Embryonic facial prominence (tissue), 1 donor: ENCODE measurements around the gene GRM5.
"Not testable (repeated sequence)": the region's sequence is repeated elsewhere in the genome, so short reads cannot be mapped to it uniquely, and the experiment has no call there.

ENCODE experiments used
- DNase-seq: peaks from one replicate; pipeline ENCODE4 v3.0.0-alpha.2; 2016; ENCODE audit errors: extremely low spot score

GRM5 gene

GRCh38 chr11:88507771-88508417 lies 557.9 kb downstream of the GRM5 start:
- no peak for DNase-seq

- DNase-seq = no peak
Observed at GRCh38 chr11:88501541-88501940, 564.2 kb downstream of the GRM5 start.

GRCh38 chr11:88495836-88496235 lies 569.9 kb downstream of the GRM5 start:
- no peak for DNase-seq

DNA sequence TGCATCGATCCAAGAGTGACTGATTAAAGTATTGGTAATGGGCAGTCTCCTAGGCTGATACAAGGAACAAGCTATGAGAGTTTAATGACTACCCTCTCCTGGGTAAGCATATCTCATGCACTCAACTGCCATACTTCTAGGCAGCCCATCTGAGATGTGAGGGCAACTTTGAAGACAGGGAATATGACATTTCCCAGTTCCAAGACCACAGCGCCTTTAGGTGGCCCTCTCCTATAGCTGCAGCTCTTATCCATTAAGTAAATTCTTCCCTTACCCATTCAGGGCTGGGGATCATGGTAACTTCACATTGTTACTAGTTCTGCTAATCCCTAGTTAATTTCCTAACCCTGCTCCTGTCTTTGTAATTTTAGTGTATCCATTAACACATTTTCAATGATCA lies 570.9 kb downstream of the GRM5 start:
- DNase-seq = no peak

DNA sequence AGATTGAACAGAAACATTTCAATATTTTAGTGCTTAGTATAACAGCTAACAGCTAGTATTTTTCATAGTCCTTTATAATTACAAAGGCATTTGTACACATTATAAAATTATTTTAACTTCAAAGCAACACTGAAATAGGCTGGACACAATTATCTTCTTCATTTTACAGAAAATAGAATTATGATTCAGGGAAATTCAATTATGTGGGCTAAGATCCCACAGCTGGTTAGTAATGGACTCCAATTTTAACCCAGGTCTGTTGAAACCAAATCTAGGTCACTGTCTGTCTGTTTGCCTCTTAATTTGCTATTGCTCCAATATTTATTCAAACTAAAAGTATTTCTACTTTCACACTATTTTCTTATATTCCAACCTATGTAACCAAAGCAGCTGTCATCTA lies 574.1 kb downstream of the GRM5 start:
- DNase-seq = no peak

GRCh38 chr11:88489030-88489429 lies 576.8 kb downstream of the GRM5 start:
- DNase-seq = no peak

DNA sequence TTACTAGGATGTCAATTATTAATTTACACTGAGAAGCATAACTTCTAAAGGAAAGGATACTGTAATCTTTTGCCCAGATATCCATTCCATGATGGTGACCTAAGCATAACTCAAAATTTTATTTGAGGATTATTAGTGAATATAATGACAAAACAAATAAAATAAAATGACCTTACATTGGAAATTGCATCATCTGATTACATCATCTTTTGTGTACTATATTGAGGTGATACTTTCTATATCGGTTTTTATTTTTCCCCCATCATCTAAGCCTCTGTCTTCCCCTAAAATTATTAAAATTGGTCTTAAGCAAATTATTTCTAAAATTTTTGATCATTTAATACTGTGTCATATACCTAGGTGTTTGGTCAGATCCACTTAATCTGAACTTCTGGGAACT lies 578.1 kb downstream of the GRM5 start:
- no peak for DNase-seq

GRCh38 chr11:88484873-88485621 lies 580.7 kb downstream of the GRM5 start:
- DNase-seq = no peak

DNA sequence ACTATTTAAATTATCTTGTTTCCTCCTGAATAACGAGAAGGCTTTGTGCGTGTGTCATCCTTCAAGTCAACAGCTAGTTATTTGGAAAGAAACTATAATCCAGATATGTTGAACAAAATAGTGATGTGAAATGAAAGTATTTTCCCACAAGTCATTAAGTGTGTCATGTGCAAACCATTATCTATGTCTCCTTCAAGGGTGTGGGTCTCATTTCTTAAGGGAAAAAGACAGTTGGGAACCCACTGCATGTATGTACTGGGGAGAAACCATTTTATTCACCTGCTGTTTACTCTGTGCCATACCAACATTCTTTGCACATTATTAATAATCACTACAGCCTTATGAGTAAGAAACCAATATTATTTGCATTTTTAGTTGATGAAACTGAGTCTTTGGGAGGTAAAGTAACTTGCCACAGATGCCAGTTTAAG lies 582.9 kb downstream of the GRM5 start:
- no peak for DNase-seq

- no peak for DNase-seq
Observed at GRCh38 chr11:88480223-88480622, 585.6 kb downstream of the GRM5 start.

GRCh38 chr11:88478136-88478815 lies 587.5 kb downstream of the GRM5 start:
- DNase-seq = no peak

- no peak for DNase-seq
Observed at GRCh38 chr11:88475991-88476418, 589.8 kb downstream of the GRM5 start.

GRCh38 chr11:88474655-88475054 lies 591.1 kb downstream of the GRM5 start:
- DNase-seq = no peak

DNA sequence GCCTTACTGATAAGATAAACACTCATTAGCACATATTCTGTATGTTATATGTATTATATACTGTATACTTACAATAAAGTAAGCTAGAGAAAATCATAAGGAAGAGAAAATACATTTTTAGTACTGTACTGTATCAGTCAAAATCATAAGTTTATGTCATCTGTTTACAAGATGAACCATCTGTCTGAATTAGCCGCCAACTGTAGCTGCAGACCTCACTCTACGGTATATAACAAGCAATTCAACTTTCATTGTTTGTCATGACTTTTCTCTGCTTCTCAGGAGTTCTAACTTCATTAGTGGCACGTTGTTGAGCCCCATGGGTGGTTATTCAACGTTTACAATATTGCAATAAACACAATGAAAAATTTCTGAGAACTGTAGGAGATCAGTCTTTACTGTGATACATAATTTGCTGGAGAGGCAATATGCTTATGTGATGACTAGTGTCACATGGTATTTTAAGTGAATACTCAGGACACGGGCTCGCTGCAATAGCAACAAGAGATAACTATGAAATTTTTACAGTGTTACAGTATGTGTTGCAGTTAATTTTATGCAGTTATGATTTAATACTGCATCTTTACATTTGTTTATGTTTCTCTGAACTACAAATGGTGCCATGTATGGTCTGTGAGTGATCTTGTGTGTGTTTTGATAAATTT lies 596.1 kb downstream of the GRM5 start:
- DNase-seq = no peak

DNA sequence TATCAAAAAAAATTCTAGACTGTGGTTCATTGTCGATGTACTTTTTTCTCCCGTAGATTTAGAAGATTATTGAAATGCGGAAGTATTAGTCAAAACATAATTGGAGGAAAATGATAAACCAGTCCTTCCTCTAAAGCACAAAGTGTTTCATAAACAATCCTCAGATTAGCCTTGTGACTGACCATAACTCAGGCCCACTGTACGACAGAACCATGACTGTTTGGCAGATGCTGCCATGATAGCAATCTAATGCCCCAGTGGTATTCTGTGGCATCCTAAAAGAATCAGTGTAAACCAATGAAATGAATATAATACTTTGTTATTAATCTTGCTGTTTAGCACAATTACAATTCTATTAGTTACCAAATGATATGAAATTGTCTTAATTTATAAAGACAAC lies 601.3 kb downstream of the GRM5 start:
- DNase-seq = peak; percentile 4

DNA sequence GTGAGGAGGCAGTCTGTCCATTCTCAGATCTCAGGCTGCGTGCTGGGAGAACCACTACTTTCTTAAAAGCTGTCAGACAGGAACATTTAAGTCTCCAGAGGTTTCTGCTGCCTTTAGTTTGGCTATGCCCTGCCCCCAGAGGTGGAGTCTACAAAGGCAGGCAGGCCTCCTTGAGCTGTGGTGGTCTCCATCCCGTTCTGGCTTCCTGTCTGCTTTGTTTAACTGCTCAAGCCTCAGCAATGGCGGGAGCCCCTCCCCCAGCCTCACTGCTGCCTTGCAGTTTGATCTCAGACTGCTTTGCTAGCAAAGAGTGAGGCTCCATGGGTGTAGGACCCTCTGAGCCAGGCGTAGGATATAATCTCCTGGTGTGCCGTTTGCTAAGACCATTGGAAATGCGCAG lies 602.5 kb downstream of the GRM5 start:
- DNase-seq = not testable (repeated sequence)

DNA sequence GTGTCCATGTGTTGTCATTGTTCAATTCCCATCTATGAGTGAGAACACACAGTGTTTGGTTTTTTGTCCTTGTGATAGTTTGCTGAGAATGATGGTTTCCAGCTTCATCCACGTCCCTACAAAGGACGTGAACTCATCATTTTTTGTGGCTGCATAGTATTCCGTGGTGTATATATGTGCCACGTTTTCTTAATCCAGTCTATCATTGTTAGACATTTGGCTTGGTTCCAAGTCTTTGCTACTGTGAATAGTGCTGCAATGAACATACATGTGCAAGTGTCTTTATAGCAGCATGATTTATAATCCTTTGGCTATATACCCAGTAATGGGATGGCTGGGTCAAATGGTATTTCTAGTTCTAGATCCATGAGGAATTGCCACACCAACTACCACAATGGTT lies 607.7 kb downstream of the GRM5 start:
- not testable (repeated sequence) for DNase-seq

DNA sequence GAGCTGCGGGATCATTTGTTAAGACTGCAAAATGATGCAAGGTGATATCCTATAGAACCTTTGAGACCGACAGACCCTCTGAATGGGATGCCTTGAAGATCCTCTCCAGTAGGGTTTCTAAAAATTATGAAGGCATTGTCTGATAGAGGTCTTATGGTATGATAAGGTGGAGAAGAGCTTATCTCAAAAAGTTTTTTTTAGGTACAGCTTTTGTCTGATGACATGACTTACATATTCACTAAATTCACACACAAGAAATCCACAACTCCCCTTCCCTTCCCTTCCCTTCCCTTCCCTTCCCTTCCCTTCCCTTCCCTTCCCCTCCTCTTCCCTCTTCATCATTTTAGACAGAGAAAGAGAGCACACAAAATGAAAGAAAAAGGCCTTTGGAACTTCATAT lies 609.8 kb downstream of the GRM5 start:
- no peak for DNase-seq

DNA sequence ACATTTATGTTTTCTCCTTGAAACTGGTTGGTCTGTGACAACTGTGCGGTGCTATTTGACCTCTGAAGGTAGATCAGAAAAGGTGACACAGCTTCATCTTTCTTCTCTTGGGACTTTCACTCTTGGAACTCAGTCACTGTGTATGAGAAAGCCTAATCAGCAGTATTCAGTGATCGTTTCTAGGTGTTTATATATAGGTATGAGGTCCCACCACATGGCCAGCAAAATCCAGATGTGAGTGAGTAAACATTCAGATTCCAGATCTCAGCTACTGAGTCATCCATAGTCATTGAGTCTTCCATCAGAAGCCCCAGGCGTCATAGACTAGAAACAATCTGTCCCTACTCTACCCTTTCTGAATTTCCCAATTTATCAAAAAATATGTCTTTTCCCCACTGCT lies 610.9 kb downstream of the GRM5 start:
- DNase-seq = no peak
